ENCODE data around the gene OTOP2. TPM values are rescaled to one million over a fixed set of nuclear protein-coding genes. Genes with fewer than 3 reads are reported as not detected.
A peak's percentile ranks its signal among the peaks of the same experiment; 100 is the strongest.

The OTOP2 gene
- total RNA-seq, 2 donors from 2014 or later, result not detected

DNA sequence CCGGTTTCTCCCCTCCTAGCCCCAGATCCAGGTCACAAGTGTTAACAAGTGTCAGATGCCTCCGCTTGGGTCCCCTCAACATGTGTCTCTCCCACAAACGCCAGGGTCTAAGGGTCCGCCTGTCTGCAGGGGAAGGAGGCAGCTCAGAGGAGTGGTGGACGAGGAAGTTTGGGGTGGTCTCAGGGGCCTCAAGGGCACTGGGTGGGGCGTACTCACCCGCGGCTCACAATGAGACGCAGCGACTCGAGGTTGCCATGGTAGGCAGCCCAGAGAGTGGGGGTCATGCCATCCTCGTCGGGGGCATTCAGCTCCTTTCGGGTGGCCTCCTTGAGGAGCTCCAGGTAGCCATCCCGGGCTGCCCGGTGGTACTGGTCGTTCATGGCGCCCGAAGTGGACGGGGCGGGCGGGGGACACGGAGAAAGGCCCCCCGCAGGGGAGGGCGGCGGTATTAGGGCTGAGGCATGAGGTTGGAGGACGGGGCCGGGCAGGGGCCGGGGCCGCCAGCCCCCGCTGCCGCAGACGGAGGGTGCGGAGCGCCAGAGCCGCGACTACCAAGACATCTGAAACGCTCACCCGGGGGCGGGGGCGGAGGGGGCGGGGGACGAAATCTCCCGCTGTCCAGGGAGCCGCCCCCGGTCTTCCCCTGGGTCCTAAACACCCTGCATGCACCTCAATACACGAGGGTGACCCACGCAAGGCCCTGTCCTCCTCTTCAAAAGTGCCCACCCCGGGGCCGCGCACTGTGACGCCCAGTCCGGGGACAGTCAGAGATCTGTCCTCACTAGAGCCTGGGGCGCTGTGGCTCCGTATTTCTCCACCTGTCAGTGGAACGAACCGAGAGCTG, 1.2 kb upstream of the OTOP2 start, which contains the start of gene USH1G:
USH1G (minus strand) TSS at position 562 of the 844 bp plus-strand sequence; CDS start at position 380, 182 bp downstream.
- intact Hi-C loops (cut with DNase I), result no loop called here
- H3K9me3 ChIP-seq, result no peaks in the 10 kb centered on the region
- peak in 2 of 4 donors; percentile 28 to 35 for DNase-seq
- H3K4me3 ChIP-seq, result no peak within 1 kb of the TSS
- 6 to 29% methylated on average over 12 to 55 of the region's 57 CpGs for WGBS, 2 donors
- peaks cover 28% of the 10 kb centered on the region for H3K4me1 ChIP-seq
- no peak within 1 kb of the TSS for H3K27ac ChIP-seq
- no peak for TF ChIP-seq POLR2A (IDR thresholded peaks at IDR 0.05)
- TF ChIP-seq, protein P1, sequence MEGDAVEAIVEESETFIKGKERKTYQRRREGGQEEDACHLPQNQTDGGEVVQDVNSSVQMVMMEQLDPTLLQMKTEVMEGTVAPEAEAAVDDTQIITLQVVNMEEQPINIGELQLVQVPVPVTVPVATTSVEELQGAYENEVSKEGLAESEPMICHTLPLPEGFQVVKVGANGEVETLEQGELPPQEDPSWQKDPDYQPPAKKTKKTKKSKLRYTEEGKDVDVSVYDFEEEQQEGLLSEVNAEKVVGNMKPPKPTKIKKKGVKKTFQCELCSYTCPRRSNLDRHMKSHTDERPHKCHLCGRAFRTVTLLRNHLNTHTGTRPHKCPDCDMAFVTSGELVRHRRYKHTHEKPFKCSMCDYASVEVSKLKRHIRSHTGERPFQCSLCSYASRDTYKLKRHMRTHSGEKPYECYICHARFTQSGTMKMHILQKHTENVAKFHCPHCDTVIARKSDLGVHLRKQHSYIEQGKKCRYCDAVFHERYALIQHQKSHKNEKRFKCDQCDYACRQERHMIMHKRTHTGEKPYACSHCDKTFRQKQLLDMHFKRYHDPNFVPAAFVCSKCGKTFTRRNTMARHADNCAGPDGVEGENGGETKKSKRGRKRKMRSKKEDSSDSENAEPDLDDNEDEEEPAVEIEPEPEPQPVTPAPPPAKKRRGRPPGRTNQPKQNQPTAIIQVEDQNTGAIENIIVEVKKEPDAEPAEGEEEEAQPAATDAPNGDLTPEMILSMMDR (IDR thresholded peaks at IDR 0.05), result no peak
- peaks cover 0 to 13% of the 10 kb centered on the region in 2 donors for H3K27me3 ChIP-seq
- peak; percentile 24 for ATAC-seq
- no peaks in the 10 kb centered on the region for H3K36me3 ChIP-seq (replicated peaks in 1 of 2; ENCODE audit: insufficient read depth in 1 of 2, low read depth in 2 of 2)

- TF ChIP-seq, protein P1 (IDR thresholded peaks at IDR 0.05), result peak; percentile 65 to 94 (median 76)
- no peak for TF ChIP-seq POLR2A (IDR thresholded peaks at IDR 0.05)
- peaks cover 28% of the 10 kb centered on the region for H3K4me1 ChIP-seq
- DNase-seq (peak; percentile 65 to 79 (median 74)), ATAC-seq (peak; percentile 71)
- H3K27me3 ChIP-seq, result peaks cover 0 to 13% of the 10 kb centered on the region in 2 donors
- no peaks in the 10 kb centered on the region for H3K9me3 ChIP-seq
- intact Hi-C loops (cut with DNase I), result no loop called here
- H3K4me3 ChIP-seq, result no peak overlapping the region
- no peaks in the 10 kb centered on the region for H3K36me3 ChIP-seq (replicated peaks in 1 of 2; ENCODE audit: insufficient read depth in 1 of 2, low read depth in 2 of 2)
- H3K27ac ChIP-seq, result no peak overlapping the region
- WGBS, 2 donors, result 0 to 2% methylated on average over 1 to 58 of the region's 59 CpGs
These were observed 379 bp upstream of the OTOP2 start for GRCh38 chr17:74923538-74924249.

DNA sequence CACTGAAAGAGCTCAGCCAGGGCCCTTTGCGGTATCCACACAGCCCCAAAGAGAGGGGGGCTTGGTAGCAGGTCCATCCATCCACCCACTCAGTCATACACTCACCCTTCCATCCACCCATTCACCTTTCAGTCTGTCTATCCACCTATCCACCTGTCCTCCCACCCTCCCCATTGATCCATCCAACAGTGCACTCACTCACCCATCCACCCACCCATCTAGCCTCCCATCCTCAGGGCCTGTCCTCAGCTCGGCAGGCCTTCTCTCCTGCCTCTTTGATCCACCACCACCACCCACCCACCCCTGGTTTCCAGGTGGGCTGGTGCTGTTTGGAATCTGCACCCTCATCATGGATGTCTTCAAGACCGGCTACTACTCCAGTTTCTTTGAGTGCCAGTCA, 1.2 kb downstream of the OTOP2 start:
- H3K9me3 ChIP-seq, result no peaks in the 10 kb centered on the region
- no peak overlapping the region for H3K4me3 ChIP-seq
- WGBS, 2 donors, result 69% methylated on average over 3 of the region's 3 CpGs
- peaks cover 28% of the 10 kb centered on the region for H3K4me1 ChIP-seq
- H3K27me3 ChIP-seq, result peaks cover 0 to 13% of the 10 kb centered on the region in 2 donors
- intact Hi-C loops (cut with DNase I), result no loop called here
- no peak overlapping the region for H3K27ac ChIP-seq
- no peak for TF ChIP-seq POLR2A (IDR thresholded peaks at IDR 0.05)
- TF ChIP-seq, protein P1 (IDR thresholded peaks at IDR 0.05), result no peak
- no peak for ATAC-seq
- H3K36me3 ChIP-seq (replicated peaks in 1 of 2; ENCODE audit: insufficient read depth in 1 of 2, low read depth in 2 of 2), result no peaks in the 10 kb centered on the region
- DNase-seq, result no peak

- Histone ChIP-seq H3K27me3 (peaks cover 0 to 7% of the 10 kb centered on the region in 2 donors), H3K27ac (no peak overlapping the region), H3K4me1 (peaks cover 10% of the 10 kb centered on the region), H3K36me3 (replicated peaks in 1 of 2; ENCODE audit: insufficient read depth in 1 of 2, low read depth in 2 of 2) (no peaks in the 10 kb centered on the region), H3K9me3 (no peaks in the 10 kb centered on the region), H3K4me3 (no peak overlapping the region)
- TF ChIP-seq, protein P1 (IDR thresholded peaks at IDR 0.05), result no peak
- ATAC-seq (no peak), DNase-seq (no peak)
- WGBS, 2 donors, result 65 to 72% methylated on average over 6 of the region's 6 CpGs
- intact Hi-C loops (cut with DNase I), result no loop called here
These were observed 4.7 kb downstream of the OTOP2 start for GRCh38 chr17:74928786-74929185.
